Measurements from ENCODE around the gene KLK14. TPM values are rescaled to one million over a fixed set of nuclear protein-coding genes. Genes with fewer than 3 reads are reported as not detected.

Gene KLK14
- total and polyA plus RNA-seq, 2 donors from 2014 or later, result 0.22 TPM; not detected in 1

GRCh38 chr19:51076631-51077213 is 6.0 kb downstream of the KLK14 start:
- intact Hi-C loops (cut with DNase I), result no loop called here
- Histone ChIP-seq H3K4me3 (ENCODE audit: low read length in 3 of 3) (no peak overlapping the region), H3K36me3 (ENCODE audit: control insufficient read depth in 2 of 3, insufficient read depth in 3 of 3, low read length in 3 of 3) (no peaks in the 10 kb centered on the region), H3K9me3 (ENCODE audit: control insufficient read depth in 2 of 3, insufficient read depth in 1 of 3, low read length in 3 of 3) (peaks cover 0 to 6% (median 6%) of the 10 kb centered on the region in 3 donors), H3K27ac (ENCODE audit: low read depth in 2 of 2, low read length in 2 of 2) (no peak overlapping the region), H3K4me1 (ENCODE audit: control insufficient read depth in 2 of 3, insufficient read depth in 2 of 3, low read depth in 1 of 3, low read length in 3 of 3) (no peaks in the 10 kb centered on the region), H3K9ac (ENCODE audit: low read length in 3 of 3) (no peak overlapping the region), H3K27me3 (ENCODE audit: control insufficient read depth, insufficient read depth, low read length) (no peaks in the 10 kb centered on the region)
- DNase-seq (peak in 3 of 5 donors; percentile 24 to 51 (median 29)), FAIRE-seq (no peak)
- TF ChIP-seq CTCF (IDR thresholded peaks at IDR 0.05; ENCODE audit: borderline replicate concordance, extremely low read depth, insufficient read depth), result no peak

GRCh38 chr19:51075998-51076397 is 6.7 kb downstream of the KLK14 start:
- H3K4me3 ChIP-seq (ENCODE audit: low read length in 3 of 3), result no peak overlapping the region
- H3K9ac ChIP-seq (ENCODE audit: low read length in 3 of 3), result no peak overlapping the region
- no peak overlapping the region for H3K27ac ChIP-seq (ENCODE audit: low read depth in 2 of 2, low read length in 2 of 2)
- no peak for FAIRE-seq
- H3K4me1 ChIP-seq (ENCODE audit: control insufficient read depth in 2 of 3, insufficient read depth in 2 of 3, low read depth in 1 of 3, low read length in 3 of 3), result no peaks in the 10 kb centered on the region
- DNase-seq, result no peak
- intact Hi-C loops (cut with DNase I), result no loop called here
- no peaks in the 10 kb centered on the region for H3K36me3 ChIP-seq (ENCODE audit: control insufficient read depth in 2 of 3, insufficient read depth in 3 of 3, low read length in 3 of 3)
- H3K9me3 ChIP-seq (ENCODE audit: control insufficient read depth in 2 of 3, insufficient read depth in 1 of 3, low read length in 3 of 3), result peaks cover 0 to 6% (median 6%) of the 10 kb centered on the region in 3 donors
- H3K27me3 ChIP-seq (ENCODE audit: control insufficient read depth, insufficient read depth, low read length), result no peaks in the 10 kb centered on the region
- no peak for TF ChIP-seq CTCF (IDR thresholded peaks at IDR 0.05; ENCODE audit: borderline replicate concordance, extremely low read depth, insufficient read depth)

- intact Hi-C loops (cut with DNase I), result no loop called here
- H3K27ac ChIP-seq (ENCODE audit: low read depth in 2 of 2, low read length in 2 of 2), result no peak overlapping the region
- no peak for FAIRE-seq
Measured at GRCh38 chr19:51071095-51071405, 11.6 kb downstream of the KLK14 start.

More at GRCh38 chr19:51071095-51071405, 11.6 kb downstream of the KLK14 start:
- no peaks in the 10 kb centered on the region for H3K36me3 ChIP-seq (ENCODE audit: control insufficient read depth in 2 of 3, insufficient read depth in 3 of 3, low read length in 3 of 3)
- H3K9me3 ChIP-seq (ENCODE audit: control insufficient read depth in 2 of 3, insufficient read depth in 1 of 3, low read length in 3 of 3), result peaks cover 0 to 6% (median 6%) of the 10 kb centered on the region in 3 donors
- no peak overlapping the region for H3K4me3 ChIP-seq (ENCODE audit: low read length in 3 of 3)
- TF ChIP-seq CTCF (IDR thresholded peaks at IDR 0.05; ENCODE audit: borderline replicate concordance, extremely low read depth, insufficient read depth), result no peak
- no peak for DNase-seq
- no peaks in the 10 kb centered on the region for H3K4me1 ChIP-seq (ENCODE audit: control insufficient read depth in 2 of 3, insufficient read depth in 2 of 3, low read depth in 1 of 3, low read length in 3 of 3)
- no peak overlapping the region for H3K9ac ChIP-seq (ENCODE audit: low read length in 3 of 3)
- H3K27me3 ChIP-seq (ENCODE audit: control insufficient read depth, insufficient read depth, low read length), result no peaks in the 10 kb centered on the region
